Ishikawa (cell line): ENCODE data around the gene PRR14.

ENCODE experiments used
- CREB1 ChIP-seq: IDR thresholded peaks from 2 replicates; pipeline ENCODE4 v1.6.1; 2012; ENCODE audit warnings: low read depth
- FOXM1 ChIP-seq: IDR thresholded peaks from 2 replicates; pipeline ENCODE4 v1.6.1; 2012; ENCODE audit warnings: low read depth, borderline replicate concordance
- TCF12 ChIP-seq: IDR thresholded peaks from 2 replicates; pipeline ENCODE4 v1.6.1; 2012; ENCODE audit warnings: low read depth

GRCh38 chr16:30694926-30695693, 44.4 kb downstream of the PRR14 start:
- TF ChIP-seq TCF12 (no peak), CREB1 (no peak), FOXM1 (no peak)
